Testis (tissue), 3 donors: ENCODE data around the gene ANAPC2. TPM values are rescaled to one million over a fixed set of nuclear protein-coding genes. Genes with fewer than 3 reads are reported as not detected.

ENCODE experiments used
- DNase-seq: peaks from one replicate; pipeline ENCODE4 v3.0.0-alpha.2; 2019
- H3K27ac ChIP-seq, 2 donors: fragments of 200-600 bp; sonication (generic); one replicate each; pipeline ENCODE4 v1.5.1; 2019
- H3K27me3 ChIP-seq: fragments of 200-600 bp; sonication (generic); one replicate; pipeline ENCODE4 v1.5.1; 2019
- H3K36me3 ChIP-seq: fragments of 200-600 bp; sonication (generic); one replicate; pipeline ENCODE4 v1.5.1; 2017; ENCODE audit warnings: low read depth; ENCODE audit errors: missing control alignments
- H3K4me1 ChIP-seq: fragments of 200-600 bp; sonication (generic); one replicate; pipeline ENCODE4 v1.5.1; 2019
- H3K4me3 ChIP-seq, 2 donors: fragments of 200-600 bp; sonication (generic); one replicate each; pipeline ENCODE4 v1.5.1; 2017 to 2019
- H3K9me3 ChIP-seq: fragments of 200-600 bp; sonication (generic); one replicate; pipeline ENCODE4 v1.5.1; 2017
- CTCF ChIP-seq, 3 experiments: fragments of 450-650 bp in 2 of 3; fragments of 200-600 bp in 1 of 3; sonication (generic) in 1 of 3; IDR thresholded peaks; one replicate each; pipeline ENCODE4 v1.5.1; 2016 to 2019; ENCODE audit warnings: antibody characterized with exemption in 3 of 3, mild to moderate bottlenecking in 2 of 3, moderate library complexity in 1 of 3
- POLR2A ChIP-seq: fragments of 450-650 bp; IDR thresholded peaks from one replicate; pipeline ENCODE4 v1.6.1; 2017; ENCODE audit warnings: antibody characterized with exemption, mild to moderate bottlenecking, moderate library complexity
- WGBS, 2 donors: methylation state at CpG; one replicate each; pipeline ENCODE4 v1.1.5; 2018; 5-methylcytosine and 5-hydroxymethylcytosine counted together
- intact Hi-C: fragments of 100-400 bp; cut with DNase I; formaldehyde crosslinking; loops from one replicate; pipeline ENCODE4 v1.15.1; 2023; ENCODE audit warnings: low total_unique reads
- polyA plus RNA-seq: library from polyadenylated mRNA; stranded (reverse); fragments of 350-450 nt; fragmentation: Illumina TruSeq; extraction: RNeasy Lipid Tissue Mini Kit (QIAGEN cat#74804); gene quantifications from one replicate; pipeline ENCODE4 v1.2.3, GENCODE V29; 2014; ENCODE audit warnings: low read depth, low replicate concordance; ENCODE audit not compliant: insufficient read depth
- total RNA-seq, 2 donors: library from RNA; depleted of rRNA; stranded (reverse); fragments of >200 nt; gene quantifications; one replicate each; pipeline ENCODE4 v1.2.3, GENCODE V29; 2016

The ANAPC2 gene
- total and polyA plus RNA-seq, 3 donors from 2014 or later = 80.6 to 98.5 (median 91.0) TPM

- no peaks in the 10 kb centered on the region for H3K36me3 ChIP-seq
- 80 to 85% methylated on average over 17 of the region's 18 CpGs for WGBS, 2 donors
- TF ChIP-seq POLR2A (no peak), CTCF (IDR thresholded peaks at IDR 0.05) (no peak)
- no peaks in the 10 kb centered on the region for H3K27me3 ChIP-seq
- intact Hi-C loops = no loop called here
- no peaks in the 10 kb centered on the region for H3K9me3 ChIP-seq
- no peak overlapping the region for H3K4me3 ChIP-seq
- peaks cover 36% of the 10 kb centered on the region for H3K4me1 ChIP-seq
- DNase-seq = no peak
- H3K27ac ChIP-seq = no peak overlapping the region
Observed at GRCh38 chr9:137234758-137235423, 46.5 kb upstream of the ANAPC2 start.

- intact Hi-C loops = no loop called here
- H3K36me3 ChIP-seq = no peaks in the 10 kb centered on the region
- no peaks in the 10 kb centered on the region for H3K27me3 ChIP-seq
Observed at GRCh38 chr9:137234055-137234697, 45.8 kb upstream of the ANAPC2 start.

GRCh38 chr9:137233143-137233980 is 45.0 kb upstream of the ANAPC2 start:
- WGBS, 2 donors = 73% methylated on average over 34 of the region's 40 CpGs; no CpG with 5 or more reads in 1 of the 2 donors
- no peaks in the 10 kb centered on the region for H3K27me3 ChIP-seq
- H3K4me1 ChIP-seq = peaks cover 29% of the 10 kb centered on the region
- DNase-seq = no peak
- H3K9me3 ChIP-seq = no peaks in the 10 kb centered on the region
- intact Hi-C loops = no loop called here
- no peak overlapping the region for H3K27ac ChIP-seq
- H3K4me3 ChIP-seq = no peak overlapping the region
- TF ChIP-seq POLR2A (no peak), CTCF (IDR thresholded peaks at IDR 0.05) (no peak)
- no peaks in the 10 kb centered on the region for H3K36me3 ChIP-seq

More at GRCh38 chr9:137234055-137234697, 45.8 kb upstream of the ANAPC2 start:
- WGBS, 2 donors = 64% methylated on average over 14 to 34 of the region's 40 CpGs
- TF ChIP-seq CTCF (IDR thresholded peaks at IDR 0.05) (no peak), POLR2A (no peak)
- peaks cover 31% of the 10 kb centered on the region for H3K4me1 ChIP-seq
- no peak for DNase-seq
- H3K9me3 ChIP-seq = no peaks in the 10 kb centered on the region
- H3K27ac ChIP-seq = no peak overlapping the region
- no peak overlapping the region for H3K4me3 ChIP-seq

- no peaks in the 10 kb centered on the region for H3K36me3 ChIP-seq
- H3K4me1 ChIP-seq = peaks cover 25% of the 10 kb centered on the region
- H3K9me3 ChIP-seq = no peaks in the 10 kb centered on the region
- TF ChIP-seq POLR2A (no peak), CTCF (IDR thresholded peaks at IDR 0.05) (no peak)
- intact Hi-C loops = no loop called here
- H3K27me3 ChIP-seq = no peaks in the 10 kb centered on the region
- no peak overlapping the region for H3K27ac ChIP-seq
- DNase-seq = no peak
- H3K4me3 ChIP-seq = no peak overlapping the region
- WGBS, 2 donors = 73 to 89% methylated on average over 11 to 24 of the region's 24 CpGs
Observed at GRCh38 chr9:137232510-137232909, 44.1 kb upstream of the ANAPC2 start.
